Ovary (tissue), 9 donors: ENCODE data around the gene PPP2R2C. TPM values are rescaled to one million over a fixed set of nuclear protein-coding genes. Genes with fewer than 3 reads are reported as not detected.

Experiments
- DNase-seq, 5 donors: peaks; one replicate each; pipeline ENCODE4 v3.0.0-alpha.2; 2019 to 2020
- H3K27ac ChIP-seq, 2 donors: fragments of 200-600 bp; one replicate each; pipeline versions ENCODE4 v1.5.1 to v1.8.0; 2019 to 2022
- H3K27me3 ChIP-seq: fragments of 200-600 bp; one replicate; pipeline ENCODE4 v1.8.0; 2022
- H3K36me3 ChIP-seq: fragments of 200-600 bp; sonication (generic); one replicate; pipeline ENCODE4 v1.5.1; 2019
- H3K4me1 ChIP-seq: one replicate; pipeline ENCODE4 v1.8.1; 2013; ENCODE audit warnings: mild to moderate bottlenecking, moderate library complexity; ENCODE audit not compliant: insufficient read depth
- H3K4me3 ChIP-seq: fragments of 200-600 bp; sonication (generic); one replicate; pipeline ENCODE4 v1.5.1; 2017
- H3K9me3 ChIP-seq, 2 donors: fragments of 200-600 bp in 1 of 2; sonication (generic) in 1 of 2; one replicate each; pipeline versions ENCODE4 v1.5.1 to v1.8.1; 2013 to 2019; ENCODE audit warnings: mild to moderate bottlenecking in 1 of 2, moderate library complexity in 1 of 2
- EP300 ChIP-seq: sonication (generic); formaldehyde crosslinking; IDR thresholded peaks from one replicate; pipeline ENCODE4 v1.6.1; 2017; ENCODE audit warnings: antibody characterized with exemption
- POLR2A ChIP-seq: fragments of 450-650 bp; IDR thresholded peaks from one replicate; pipeline ENCODE4 v1.6.1; 2017; ENCODE audit warnings: antibody characterized with exemption, mild to moderate bottlenecking, moderate library complexity
- WGBS, 3 donors: extraction: QIAGEN DNeasy Blood & Tissue Kit in 1 of 3; methylation state at CpG; one replicate each; pipeline versions ENCODE4 v1.1.5 to v1.1.7; 2013 to 2017; 5-methylcytosine and 5-hydroxymethylcytosine counted together
- intact Hi-C, 4 donors: fragments of 100-400 bp; cut with DNase I; formaldehyde crosslinking; loops; one replicate each; pipeline versions ENCODE4 v1.11.0 to v1.15.1; 2022 to 2023
- polyA plus RNA-seq, 2 donors: library from polyadenylated mRNA; stranded (reverse); fragments of 200-250 nt in 1 of 2; fragments of 350-450 nt in 1 of 2; fragmentation: Illumina TruSeq in 1 of 2; extraction: RNeasy Lipid Tissue Mini Kit (QIAGEN cat#74804) in 1 of 2; gene quantifications; one replicate each; pipeline ENCODE4 v1.2.3, GENCODE V29; 2013 to 2014
- total RNA-seq, 7 donors: library from RNA; depleted of rRNA in 2 of 7; stranded (reverse); fragments of >200 nt in 2 of 7; fragmentation: NEBNext Ultra II Directional in 3 of 7; extraction: Animal tissue kit (Norgen Biotek cat#: 25700) in 3 of 7; gene quantifications; one replicate each; pipeline versions ENCODE4 v1.1.0 to v1.2.4, GENCODE V29; 2016 to 2023
- TF ChIP-seq, protein P1 (sequence below), 3 donors: fragments of 450-650 bp in 2 of 3; fragments of 200-600 bp in 1 of 3; IDR thresholded peaks; one replicate each; pipeline versions ENCODE4 v1.5.1 to v1.8.0; 2016 to 2022; ENCODE audit warnings: antibody characterized with exemption in 3 of 3, mild to moderate bottlenecking in 1 of 3
- donor health status: DM: no; HTN: no; CAD: no; lungs with moderate emphysema.
- donor health status: DM: no; HTN: no; CAD: no.
- donor health status: Bipolar disorder and iron deficiency.
- donor health status: DM: yes; HTN: yes; CAD: no.
- donor health status: DM: no; HTN: no; CAD: no.
- donor health status: DM: yes; HTN: yes; CAD: no.

PPP2R2C gene
- total and polyA plus RNA-seq, 9 donors = 0.12 to 4.5 (median 0.77) TPM

DNA sequence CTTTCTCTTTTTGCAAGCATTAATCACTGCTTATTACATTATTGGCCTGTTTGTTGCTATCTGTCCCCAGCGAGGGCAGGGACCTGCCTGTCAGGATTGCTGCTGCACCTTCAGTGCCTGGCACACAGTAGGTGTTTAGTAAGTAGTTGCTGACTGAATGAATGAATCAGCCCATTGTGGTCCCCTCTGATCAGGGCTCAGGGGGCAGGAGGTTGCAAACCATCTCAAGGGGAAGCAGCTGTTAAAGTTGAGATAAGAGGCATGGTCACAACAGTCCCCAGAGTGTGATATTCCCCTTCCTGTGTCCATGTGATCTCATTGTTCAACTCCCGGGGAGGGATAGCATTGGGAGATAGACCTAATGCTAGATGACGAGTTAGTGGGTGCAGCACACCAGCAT is 117.4 kb downstream of the PPP2R2C start:
- no peaks in the 10 kb centered on the region for H3K9me3 ChIP-seq
- 62 to 86% (median 74%) methylated on average over 2 to 3 of the region's 3 CpGs for WGBS, 3 donors
- no peak overlapping the region for H3K27ac ChIP-seq
- no peaks in the 10 kb centered on the region for H3K27me3 ChIP-seq
- H3K4me1 ChIP-seq = no peaks in the 10 kb centered on the region
- no peak for DNase-seq
- intact Hi-C loops = no loop called here
- no peak overlapping the region for H3K4me3 ChIP-seq
- TF ChIP-seq EP300 = no peak
- TF ChIP-seq, protein P1, sequence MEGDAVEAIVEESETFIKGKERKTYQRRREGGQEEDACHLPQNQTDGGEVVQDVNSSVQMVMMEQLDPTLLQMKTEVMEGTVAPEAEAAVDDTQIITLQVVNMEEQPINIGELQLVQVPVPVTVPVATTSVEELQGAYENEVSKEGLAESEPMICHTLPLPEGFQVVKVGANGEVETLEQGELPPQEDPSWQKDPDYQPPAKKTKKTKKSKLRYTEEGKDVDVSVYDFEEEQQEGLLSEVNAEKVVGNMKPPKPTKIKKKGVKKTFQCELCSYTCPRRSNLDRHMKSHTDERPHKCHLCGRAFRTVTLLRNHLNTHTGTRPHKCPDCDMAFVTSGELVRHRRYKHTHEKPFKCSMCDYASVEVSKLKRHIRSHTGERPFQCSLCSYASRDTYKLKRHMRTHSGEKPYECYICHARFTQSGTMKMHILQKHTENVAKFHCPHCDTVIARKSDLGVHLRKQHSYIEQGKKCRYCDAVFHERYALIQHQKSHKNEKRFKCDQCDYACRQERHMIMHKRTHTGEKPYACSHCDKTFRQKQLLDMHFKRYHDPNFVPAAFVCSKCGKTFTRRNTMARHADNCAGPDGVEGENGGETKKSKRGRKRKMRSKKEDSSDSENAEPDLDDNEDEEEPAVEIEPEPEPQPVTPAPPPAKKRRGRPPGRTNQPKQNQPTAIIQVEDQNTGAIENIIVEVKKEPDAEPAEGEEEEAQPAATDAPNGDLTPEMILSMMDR (IDR thresholded peaks at IDR 0.05) = no peak
- no peak for TF ChIP-seq POLR2A
- no peaks in the 10 kb centered on the region for H3K36me3 ChIP-seq

DNA sequence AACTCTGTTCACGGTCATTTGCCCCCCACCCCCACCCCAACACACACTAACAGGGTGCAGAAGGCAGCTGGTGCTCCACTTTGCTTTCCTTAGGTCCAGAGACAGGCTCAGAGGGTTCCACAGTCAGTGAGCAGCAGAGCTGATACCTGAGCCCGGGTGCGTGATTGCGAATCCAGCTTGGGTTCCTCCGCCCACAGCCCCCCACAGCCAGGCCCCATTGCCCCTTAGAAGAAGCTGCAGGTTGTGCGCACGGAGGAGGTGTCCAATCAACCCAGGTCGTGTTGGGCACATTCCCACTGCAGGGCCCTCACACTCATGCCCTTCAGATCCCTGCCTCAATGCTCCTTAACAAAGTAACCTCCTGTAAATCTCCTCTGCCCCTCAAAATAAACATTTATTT is 117.8 kb downstream of the PPP2R2C start:
- intact Hi-C loops = no loop called here

DNA sequence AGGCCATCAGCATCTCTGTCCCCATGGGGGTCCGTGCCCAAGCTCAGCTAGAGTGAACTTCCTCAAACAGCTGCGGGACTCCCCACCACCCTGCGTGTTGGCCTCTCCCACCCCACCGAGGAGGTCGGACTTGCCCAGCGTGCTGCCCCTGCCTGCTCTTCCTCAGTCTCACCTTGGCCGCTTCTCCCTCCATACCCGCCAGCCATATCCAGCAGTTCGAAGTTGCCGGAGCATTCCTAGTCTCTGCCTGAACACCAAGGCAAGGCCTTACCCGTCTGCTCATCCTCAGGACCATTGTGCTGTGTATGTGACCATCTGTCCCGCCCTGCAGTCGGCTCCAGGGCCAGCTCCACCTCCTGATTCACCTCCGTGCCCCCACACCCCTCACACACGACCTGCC is 118.3 kb downstream of the PPP2R2C start:
- Histone ChIP-seq H3K27ac (no peak overlapping the region), H3K27me3 (no peaks in the 10 kb centered on the region), H3K4me3 (no peak overlapping the region), H3K4me1 (no peaks in the 10 kb centered on the region), H3K9me3 (no peaks in the 10 kb centered on the region), H3K36me3 (no peaks in the 10 kb centered on the region)
- intact Hi-C loops = no loop called here
- TF ChIP-seq, protein P1 (IDR thresholded peaks at IDR 0.05) = no peak
- TF ChIP-seq POLR2A = no peak
- no peak for TF ChIP-seq EP300
- WGBS, 3 donors = 69 to 80% (median 80%) methylated on average over 15 of the region's 15 CpGs
- no peak for DNase-seq

More for the DNA sequence above, 117.8 kb downstream of the PPP2R2C start:
- WGBS, 3 donors = 55 to 70% (median 56%) methylated on average over 8 of the region's 8 CpGs
- no peak for DNase-seq
- H3K4me1 ChIP-seq = no peaks in the 10 kb centered on the region
- no peak overlapping the region for H3K4me3 ChIP-seq
- no peak overlapping the region for H3K27ac ChIP-seq
- H3K9me3 ChIP-seq = no peaks in the 10 kb centered on the region
- TF ChIP-seq EP300 (no peak), POLR2A (no peak)
- TF ChIP-seq, protein P1 (IDR thresholded peaks at IDR 0.05) = no peak
- no peaks in the 10 kb centered on the region for H3K36me3 ChIP-seq
- no peaks in the 10 kb centered on the region for H3K27me3 ChIP-seq

DNA sequence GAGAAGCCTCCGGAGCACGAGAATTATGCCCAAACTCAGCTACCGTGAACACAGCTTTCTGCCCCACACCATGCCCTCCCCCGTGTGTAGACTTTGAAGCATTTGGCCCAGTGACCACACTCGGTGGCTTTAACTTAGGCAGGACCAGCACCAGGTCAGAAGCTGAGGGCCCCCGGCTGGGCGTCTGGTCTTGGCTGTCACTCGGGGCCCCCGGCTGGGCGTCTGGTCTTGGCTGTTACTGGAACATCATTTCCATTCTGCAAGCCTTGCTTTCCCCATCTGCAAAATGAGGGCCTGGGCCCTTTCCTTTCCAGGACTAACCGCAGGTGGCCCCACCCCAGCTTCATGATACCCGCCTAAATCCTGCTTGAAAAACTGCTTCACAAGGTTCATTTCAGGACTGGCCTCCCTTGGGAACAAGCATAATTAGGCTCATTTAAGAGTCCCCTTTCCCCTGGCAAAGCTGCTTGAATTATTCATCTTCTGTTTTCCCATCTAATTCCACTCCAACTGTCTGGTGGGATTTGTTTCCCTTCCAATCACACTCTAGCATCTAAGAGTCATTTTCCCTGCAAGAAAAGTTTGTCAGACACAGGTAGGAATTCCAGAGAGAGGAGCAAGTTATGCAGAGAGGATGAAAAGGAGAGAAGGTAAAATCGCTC is 120.3 kb downstream of the PPP2R2C start:
- no peak for TF ChIP-seq POLR2A
- no peak for TF ChIP-seq EP300
- TF ChIP-seq, protein P1 (IDR thresholded peaks at IDR 0.05) = no peak
- 80 to 89% (median 86%) methylated on average over 12 to 13 of the region's 13 CpGs for WGBS, 3 donors
- no peak for DNase-seq

More for the DNA sequence above, 120.3 kb downstream of the PPP2R2C start:
- intact Hi-C loops = no loop called here
- H3K9me3 ChIP-seq = no peaks in the 10 kb centered on the region
- H3K4me1 ChIP-seq = no peaks in the 10 kb centered on the region
- H3K36me3 ChIP-seq = no peaks in the 10 kb centered on the region
- H3K27me3 ChIP-seq = no peaks in the 10 kb centered on the region
- H3K4me3 ChIP-seq = no peak overlapping the region
- no peak overlapping the region for H3K27ac ChIP-seq
